GM18867 (cell line): ENCODE results near the gene MAP6D1.

Experiments
- ATAC-seq: cut with Tn5 transposase; IDR thresholded peaks from one replicate; pipeline ENCODE4 v1.9.1; 2021; ENCODE audit warnings: mild to moderate bottlenecking, moderate library complexity; ENCODE audit not compliant: unreplicated experiment

The MAP6D1 gene

DNA sequence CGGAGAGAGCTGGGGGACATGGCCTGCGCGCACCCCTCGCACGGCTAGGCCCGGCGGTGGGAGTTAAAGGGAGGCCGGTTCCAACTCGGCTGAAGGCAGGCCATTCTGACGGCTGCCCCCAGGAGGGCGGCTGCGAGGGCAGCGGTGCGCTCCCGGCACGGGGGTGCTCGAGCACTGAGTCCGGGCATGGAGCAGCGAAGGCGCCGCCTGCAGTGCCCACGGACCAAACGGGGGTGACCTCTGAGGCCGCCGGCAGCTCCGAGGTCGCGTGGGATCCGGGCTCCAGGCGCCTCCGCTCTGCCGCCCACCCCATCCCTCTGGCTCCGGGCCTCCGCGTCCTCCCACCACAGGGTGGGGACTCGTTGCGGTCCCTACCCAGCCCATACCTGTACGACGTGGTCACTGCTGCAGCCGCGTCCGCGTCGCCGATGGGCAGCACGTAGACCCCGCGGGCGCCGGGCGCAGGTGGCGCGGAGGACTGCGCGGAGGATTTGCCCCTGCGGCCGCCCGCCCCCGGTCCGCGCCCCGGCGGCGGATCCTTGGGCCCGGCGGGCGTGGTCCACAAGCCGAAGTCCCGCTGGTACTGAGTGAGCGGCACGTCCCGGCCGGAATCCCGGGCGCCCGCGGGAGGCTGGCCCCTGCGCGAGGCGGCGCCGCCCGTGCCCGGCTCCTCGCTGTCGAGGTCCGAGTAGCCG lies 469 bp downstream of the MAP6D1 start:
- ATAC-seq = no peak

- ATAC-seq = no peak
Measured at GRCh38 chr3:183823963-183824362, 1.4 kb downstream of the MAP6D1 start.

GRCh38 chr3:183822631-183823030 lies 2.7 kb downstream of the MAP6D1 start:
- no peak for ATAC-seq

GRCh38 chr3:183819831-183820230 lies 5.5 kb downstream of the MAP6D1 start:
- ATAC-seq = no peak

DNA sequence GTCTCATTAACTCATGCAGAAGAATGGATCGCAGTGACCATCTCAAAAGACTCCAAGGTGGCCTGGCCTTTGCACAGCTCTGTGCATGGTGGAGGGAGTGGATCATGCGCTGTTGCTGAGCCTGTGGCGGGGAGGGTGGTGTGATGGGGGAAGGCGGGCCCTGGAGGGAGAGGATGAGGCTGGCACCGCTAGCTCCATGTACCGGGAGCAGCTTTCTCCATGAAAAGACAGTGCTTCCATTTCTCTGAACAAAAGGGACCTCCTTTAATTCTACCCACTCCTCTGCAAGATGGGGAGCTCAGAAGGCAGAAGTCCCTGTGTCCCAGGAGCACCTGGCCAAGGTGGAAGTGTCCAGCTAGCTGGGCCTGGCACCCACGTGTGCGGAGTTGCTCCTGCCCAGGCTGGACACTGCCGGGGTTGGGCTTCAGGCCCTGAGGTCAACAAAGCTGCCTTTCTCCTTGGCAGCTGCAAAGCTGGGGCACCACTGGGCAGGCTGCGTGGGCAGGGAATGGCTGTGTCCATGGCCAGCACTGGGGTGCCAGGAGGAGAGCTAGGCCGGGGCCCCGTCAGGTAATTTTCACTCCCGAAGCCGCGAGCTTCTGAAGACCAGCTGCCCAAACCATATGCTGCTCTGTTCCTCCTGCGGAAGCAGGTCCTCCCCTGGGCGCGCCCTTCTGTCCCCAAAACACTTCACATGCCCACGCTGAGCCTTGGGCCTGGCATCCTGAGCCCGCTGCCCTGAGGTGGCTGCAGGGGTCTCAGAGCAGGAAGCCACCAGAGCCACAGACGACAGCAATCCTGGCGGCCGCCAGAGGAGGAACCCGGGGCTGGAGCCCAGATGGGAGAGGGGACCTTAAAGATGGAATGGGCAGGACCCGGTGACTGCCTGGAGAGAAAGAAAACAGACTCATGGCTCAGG lies 6.4 kb downstream of the MAP6D1 start:
- no peak for ATAC-seq

GRCh38 chr3:183818041-183818620 lies 7.2 kb downstream of the MAP6D1 start:
- ATAC-seq = no peak

DNA sequence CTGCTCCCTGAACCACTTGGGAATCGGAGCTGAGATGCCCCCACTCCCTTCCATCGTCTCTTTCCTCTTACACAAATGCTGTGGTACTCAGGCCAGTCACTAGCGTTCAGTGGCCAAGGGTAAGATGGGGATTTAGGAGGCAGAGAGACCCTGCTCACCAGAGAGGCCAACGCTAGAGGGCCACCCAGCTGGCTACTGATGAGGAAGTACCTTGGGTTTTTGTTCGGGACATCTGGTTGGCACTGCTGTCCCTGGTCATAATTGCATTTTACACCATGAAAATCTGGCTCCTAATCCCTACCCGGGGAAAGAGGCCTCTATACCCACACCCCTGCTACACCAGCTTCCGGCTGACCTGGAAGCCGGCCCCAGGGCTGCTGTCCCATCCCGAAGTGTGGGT lies 7.7 kb downstream of the MAP6D1 start:
- no peak for ATAC-seq

DNA sequence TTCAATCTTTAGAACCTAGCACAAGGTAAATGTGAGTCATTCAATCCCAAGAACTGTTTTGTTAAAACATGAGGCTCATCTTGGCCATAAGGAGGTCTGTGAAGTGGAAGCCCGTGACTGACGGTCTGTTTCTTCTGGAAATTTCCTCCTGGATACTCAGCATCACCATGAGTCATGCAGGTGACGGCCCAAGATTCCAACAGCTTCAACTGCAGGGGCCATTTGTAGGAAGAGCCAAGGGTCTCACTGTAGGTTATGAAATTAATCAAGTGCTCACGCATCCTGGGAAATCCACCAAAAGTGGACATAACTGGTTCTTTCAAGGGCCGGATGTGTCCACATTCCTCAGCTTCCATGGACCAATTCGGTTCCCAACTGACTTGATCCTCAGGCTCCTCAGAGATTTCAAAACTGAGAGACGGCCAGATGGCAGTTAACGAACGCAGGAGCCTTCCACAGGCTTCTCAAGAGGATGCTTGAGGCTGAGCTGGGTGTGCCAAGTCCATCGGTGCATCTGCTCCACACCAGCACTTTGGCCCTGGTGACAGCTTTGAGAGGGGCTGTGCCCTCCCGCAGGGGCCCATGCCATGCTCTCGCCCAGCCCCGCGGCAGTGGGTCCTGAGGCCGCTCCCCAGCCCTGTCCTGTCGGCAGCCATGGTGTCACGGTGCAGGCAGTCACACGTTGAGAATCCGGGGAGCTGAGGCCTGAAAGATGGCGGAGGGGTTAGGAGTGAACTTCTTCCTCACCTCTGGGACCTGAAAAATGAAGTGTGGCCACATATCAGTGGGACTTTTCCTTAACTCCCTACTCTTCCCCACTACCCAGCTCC lies 8.5 kb downstream of the MAP6D1 start:
- no peak for ATAC-seq

GRCh38 chr3:183815951-183816475 lies 9.4 kb downstream of the MAP6D1 start:
- peak; percentile 22 for ATAC-seq

- ATAC-seq = peak; percentile 69
Measured at GRCh38 chr3:183815563-183815940, 9.8 kb downstream of the MAP6D1 start.

- ATAC-seq = no peak
Measured at GRCh38 chr3:183814240-183814639, 11.1 kb downstream of the MAP6D1 start.

GRCh38 chr3:183812761-183813445 lies 12.5 kb downstream of the MAP6D1 start:
- no peak for ATAC-seq

DNA sequence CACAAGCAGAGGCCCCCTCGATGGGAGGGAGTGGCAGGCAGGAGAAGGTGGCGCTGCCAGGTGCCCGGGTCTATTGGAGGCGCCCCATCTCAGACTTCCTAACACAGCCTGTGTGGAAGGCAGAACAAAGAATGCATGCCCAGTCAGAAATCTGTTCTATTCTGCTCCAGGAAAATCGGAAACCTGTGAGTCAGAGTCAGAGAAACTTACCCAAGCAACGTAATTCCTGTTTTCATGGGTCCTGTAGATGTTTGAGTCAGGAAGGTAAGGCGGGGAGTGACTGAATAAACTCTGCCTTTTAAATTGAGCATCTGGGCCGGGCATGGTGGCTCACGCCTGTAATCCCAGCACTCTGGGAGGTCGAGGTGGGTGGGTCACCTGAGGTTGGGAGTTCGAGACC lies 13.7 kb downstream of the MAP6D1 start:
- ATAC-seq = no peak

DNA sequence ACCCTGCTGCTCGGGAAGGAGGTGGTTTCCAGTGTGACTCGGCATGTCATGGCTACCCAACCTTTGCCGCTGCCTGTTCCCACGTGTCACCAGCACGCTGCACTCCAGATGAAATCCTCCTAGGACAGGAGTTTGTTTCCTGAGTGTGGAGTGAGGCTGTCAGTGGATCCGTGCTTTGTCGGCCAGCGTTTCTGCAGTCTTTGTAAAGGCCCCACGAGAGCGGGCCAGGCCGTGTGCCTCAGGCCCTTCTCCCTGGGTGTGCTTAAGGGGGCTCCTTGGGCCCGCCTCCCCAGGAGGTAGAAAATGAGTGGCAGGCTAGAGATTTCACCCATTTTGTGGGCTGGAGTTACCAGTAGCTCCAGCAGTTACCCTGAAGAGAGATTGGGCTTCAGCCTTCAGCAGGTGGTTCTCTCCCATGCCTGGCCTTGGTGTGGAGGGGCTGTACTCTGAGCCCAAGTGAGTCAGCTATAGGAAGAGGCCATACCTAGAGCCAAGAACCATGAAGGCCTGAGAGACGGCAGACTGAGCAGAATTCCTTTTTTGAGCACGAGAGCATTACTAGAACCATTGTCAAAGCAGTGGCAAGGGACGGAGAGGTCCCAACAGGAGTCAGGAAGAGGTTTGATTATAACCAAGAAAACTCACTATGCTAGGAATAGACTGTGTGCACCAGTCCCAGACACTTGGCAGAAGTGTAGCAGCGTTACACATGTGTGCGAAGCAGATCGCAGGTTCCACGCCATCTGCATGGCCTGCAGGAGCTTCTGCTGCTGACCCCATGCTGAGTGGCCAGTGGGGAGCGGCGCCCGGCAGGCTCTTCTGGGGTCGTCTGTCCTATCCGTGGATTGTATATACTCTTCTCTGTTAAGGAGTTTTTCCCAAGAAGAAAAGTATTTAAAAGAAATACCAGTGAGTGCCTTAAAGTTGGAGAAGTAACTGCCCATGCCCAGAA lies 14.5 kb downstream of the MAP6D1 start:
- no peak for ATAC-seq

GRCh38 chr3:183809270-183809669 lies 16.1 kb downstream of the MAP6D1 start:
- no peak for ATAC-seq

DNA sequence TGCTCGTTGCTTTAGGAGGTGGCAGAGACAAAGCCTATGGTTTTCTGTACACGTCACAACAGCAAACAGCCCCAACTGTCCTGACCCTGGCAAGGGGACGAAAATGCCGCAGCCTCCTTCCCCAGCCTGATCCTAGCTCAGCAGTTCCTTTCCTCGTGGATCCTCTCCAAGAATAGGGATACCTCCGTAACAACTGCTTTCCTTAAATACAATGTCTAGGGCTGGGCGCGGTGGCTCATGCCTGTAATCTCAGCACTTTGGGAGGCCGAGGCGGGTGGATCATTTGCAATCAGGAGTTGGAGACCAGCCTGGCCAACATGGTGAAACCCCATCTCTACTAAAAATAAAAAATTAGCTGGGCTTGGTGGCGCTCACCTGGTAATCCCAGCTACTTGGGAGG lies 17.0 kb downstream of the MAP6D1 start:
- no peak for ATAC-seq

GRCh38 chr3:183807881-183808280 lies 17.5 kb downstream of the MAP6D1 start:
- no peak for ATAC-seq

GRCh38 chr3:183807209-183807728 lies 18.1 kb downstream of the MAP6D1 start:
- ATAC-seq = no peak

GRCh38 chr3:183802989-183803388 lies 22.4 kb downstream of the MAP6D1 start:
- no peak for ATAC-seq
